GM12801 (cell line): Measurements from ENCODE around the gene DUSP15.

Source experiments
- TF ChIP-seq, protein P1 (sequence below): IDR thresholded peaks from one replicate; pipeline ENCODE4 v1.5.1; 2011; ENCODE audit warnings: control low read depth; ENCODE audit not compliant: insufficient read length; ENCODE audit errors: extremely low read depth

The DUSP15 gene

DNA sequence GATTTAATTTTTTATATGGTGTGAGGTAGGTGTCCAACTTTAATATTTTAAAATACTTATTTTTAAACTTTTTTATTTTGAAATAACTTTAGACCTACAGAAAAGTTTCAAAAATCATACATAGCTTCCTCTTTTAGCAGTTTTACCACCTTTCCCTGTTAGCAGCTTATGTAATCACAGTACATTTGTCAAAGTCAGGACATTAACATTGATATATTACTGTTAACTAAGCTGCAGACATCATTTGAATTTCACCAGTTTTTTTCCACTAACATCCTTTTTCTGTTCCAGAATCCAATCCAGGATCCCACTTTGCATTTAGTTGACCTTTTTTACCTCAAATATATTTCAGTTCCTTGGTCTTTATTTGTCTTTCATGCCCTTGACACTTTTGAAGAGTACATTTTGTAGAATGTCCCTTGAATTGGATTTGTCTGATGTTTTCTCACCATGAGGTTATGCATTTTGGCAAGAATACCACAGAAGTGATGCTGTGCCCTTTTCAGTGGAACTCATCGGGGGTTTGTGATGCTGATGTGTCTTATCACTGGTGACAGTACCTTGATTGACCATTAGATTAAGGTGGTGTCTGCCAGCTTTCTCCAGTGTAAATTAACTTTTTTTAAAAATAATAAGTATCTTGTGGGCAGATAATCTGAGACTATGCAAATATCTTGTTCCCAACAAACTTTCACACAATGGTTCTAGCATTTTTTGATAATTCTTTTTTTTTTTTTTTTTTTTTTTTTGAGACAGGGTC, 33.5 kb upstream of the DUSP15 start:
- TF ChIP-seq, protein P1, sequence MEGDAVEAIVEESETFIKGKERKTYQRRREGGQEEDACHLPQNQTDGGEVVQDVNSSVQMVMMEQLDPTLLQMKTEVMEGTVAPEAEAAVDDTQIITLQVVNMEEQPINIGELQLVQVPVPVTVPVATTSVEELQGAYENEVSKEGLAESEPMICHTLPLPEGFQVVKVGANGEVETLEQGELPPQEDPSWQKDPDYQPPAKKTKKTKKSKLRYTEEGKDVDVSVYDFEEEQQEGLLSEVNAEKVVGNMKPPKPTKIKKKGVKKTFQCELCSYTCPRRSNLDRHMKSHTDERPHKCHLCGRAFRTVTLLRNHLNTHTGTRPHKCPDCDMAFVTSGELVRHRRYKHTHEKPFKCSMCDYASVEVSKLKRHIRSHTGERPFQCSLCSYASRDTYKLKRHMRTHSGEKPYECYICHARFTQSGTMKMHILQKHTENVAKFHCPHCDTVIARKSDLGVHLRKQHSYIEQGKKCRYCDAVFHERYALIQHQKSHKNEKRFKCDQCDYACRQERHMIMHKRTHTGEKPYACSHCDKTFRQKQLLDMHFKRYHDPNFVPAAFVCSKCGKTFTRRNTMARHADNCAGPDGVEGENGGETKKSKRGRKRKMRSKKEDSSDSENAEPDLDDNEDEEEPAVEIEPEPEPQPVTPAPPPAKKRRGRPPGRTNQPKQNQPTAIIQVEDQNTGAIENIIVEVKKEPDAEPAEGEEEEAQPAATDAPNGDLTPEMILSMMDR, result no peak

DNA sequence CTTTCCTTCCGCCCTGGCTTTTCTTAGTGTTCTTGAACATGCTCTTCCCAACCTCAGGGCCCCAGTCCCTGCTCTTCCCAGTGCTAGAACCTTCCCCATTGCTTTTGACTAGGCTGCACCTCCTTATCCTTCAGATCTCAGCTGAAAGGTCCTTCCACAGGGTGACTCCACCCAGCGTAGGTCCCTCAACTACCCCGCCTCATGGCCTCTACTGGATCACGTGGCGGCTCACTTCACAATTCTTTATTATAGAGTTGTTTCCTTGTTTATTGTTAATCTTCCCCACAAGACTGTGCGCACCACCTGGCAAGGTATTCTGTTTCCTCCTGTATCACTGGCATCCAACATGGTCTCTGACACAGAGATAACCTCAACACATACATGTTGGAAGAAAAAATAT, 31.3 kb upstream of the DUSP15 start:
- TF ChIP-seq, protein P1, result no peak

DNA sequence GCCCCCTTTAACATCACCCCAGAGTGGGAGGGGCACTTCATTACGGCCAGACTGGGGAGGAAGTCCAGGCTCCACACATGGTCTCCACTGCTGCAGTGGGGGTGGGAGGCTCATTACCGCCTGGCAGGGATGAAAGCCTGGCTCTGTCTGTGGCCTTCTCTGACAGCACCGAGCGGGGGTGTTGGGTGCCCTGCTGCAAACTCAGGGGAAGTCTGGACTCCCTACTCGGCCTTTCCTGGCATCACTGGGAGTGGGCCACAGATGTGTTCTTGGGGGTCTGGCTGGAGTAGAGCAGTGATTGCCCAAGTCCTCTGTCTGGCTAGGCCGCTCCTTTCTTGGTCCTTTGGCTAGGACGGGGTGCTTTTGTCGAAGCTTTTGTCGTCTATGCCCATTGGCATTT, 27.2 kb upstream of the DUSP15 start:
- TF ChIP-seq, protein P1, result no peak

DNA sequence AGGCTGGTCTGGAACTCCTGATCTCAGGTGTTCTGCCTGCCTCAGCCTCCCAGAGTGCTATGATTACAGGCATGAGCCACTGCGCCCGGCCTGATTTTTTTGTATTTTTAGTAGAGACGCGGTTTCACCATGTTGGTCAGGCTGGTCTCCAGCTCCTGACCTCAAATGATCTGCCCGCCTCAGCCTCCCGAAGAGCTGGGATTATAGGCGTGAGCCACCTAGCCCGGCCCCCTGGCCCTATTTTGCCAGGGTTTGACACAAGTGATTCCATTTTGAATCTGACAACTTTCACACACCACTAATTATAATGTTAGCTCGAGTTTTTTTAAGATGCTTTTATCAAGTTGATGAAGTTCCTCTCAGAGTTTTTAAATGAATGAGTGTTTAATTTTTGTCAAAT, 25.7 kb upstream of the DUSP15 start:
- TF ChIP-seq, protein P1, result no peak

DNA sequence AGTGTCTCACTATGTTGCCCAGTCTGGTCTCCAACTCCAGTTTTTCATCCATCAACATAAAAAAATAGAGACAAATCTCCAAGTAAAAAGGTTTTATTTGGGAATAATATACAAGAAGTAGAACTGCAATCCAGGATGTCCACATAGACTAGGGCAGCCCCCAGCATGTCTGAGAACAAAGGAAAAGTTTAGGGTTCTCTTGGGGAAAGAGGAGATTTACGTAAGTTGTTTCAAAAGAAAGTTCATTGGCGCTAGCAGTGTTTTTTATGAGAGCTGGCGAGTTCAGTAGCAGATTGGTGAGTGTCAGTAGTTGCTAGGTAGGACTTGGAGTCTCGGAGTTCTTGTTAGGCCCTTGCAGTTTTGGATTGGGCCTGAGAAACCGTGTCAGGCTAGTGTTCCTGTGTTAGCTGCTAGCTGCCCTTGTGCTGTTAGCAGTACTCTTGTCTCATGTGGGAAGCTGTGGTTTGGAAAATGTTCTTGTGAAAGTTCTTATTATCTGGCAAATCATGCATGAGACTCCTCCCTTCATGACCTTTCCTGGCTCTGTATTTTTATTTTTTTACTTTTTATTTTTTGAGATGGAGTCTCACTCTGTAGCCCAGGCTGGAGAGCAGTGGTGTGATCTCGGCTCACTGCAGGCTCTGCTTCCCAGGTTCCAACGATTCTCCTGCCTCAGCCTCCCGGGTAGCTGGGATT, 24.8 kb upstream of the DUSP15 start:
- TF ChIP-seq, protein P1, result no peak

DNA sequence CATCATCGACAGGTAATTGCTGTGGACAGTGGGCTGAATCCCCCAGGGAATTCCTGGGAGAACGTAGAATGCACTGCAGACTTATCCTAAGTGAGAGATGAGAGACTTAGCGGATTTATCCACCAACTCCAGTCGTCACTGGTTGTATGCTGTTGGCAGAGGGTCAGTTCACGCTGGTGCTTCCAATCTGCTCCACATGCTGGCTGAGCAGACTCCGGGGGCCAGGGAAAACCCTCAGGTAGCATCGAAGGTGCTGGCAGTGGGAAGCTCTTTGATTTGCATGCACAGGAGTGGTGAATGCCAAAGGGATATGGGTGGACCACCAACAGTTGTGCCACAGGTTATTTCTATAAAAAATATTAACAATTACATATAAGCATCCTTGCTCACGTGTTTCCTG, 20.3 kb upstream of the DUSP15 start:
- TF ChIP-seq, protein P1, result no peak

DNA sequence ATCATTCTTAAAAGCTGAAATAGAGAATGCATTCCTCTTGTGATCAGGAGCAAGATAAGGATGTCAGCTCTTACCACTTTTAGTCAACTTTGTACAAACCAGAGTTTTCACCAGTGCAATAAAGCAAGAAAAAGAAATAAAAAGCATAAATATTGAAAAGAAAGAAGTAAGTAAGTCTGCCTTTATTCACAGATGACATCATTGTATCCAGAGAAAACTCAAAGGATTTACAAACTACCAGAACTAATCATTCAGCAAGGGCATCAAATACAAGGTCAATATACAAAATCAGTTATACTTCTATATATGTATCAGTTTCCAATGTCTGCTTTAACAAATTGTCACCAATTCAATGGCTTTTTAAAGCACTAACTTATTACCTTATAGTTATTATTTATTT, 13.5 kb upstream of the DUSP15 start:
- TF ChIP-seq, protein P1, result no peak
